Naive thymus-derived CD4-positive, alpha-beta T cell (primary cell): ENCODE data around the gene KLF11. TPM values are rescaled to one million over a fixed set of nuclear protein-coding genes. Genes with fewer than 3 reads are reported as not detected.

Experiments used
- ATAC-seq: fragments of 150-1000 bp; cut with Tn5 transposase; 2 replicates; pipeline ENCODE4 v1.10.0; 2021; ENCODE audit warnings: mild to moderate bottlenecking, moderate library complexity
- CTCF ChIA-PET: fragments of 350-600 bp; sonication (Branson Sonifier 250); formaldehyde crosslinking; loops from one replicate; lab custom pipeline; 2021; ENCODE audit warnings: antibody characterized with exemption; lab: Charles Lee
- POLR2A ChIA-PET: fragments of 350-600 bp; sonication (Branson Sonifier 250); formaldehyde crosslinking; loops from one replicate; lab custom pipeline; 2021; ENCODE audit warnings: antibody characterized with exemption, inconsistent platforms; lab: Charles Lee
- DNase-seq, 9 donors: peaks; one replicate each; pipeline versions ENCODE4 v3.0.0 to v3.0.0-alpha.2; 2020 to 2022; ENCODE audit warnings: mixed read lengths in 1 of 9
- H3K27ac ChIP-seq: one replicate; pipeline ENCODE4 v1.7.0; 2013; ENCODE audit warnings: mild to moderate bottlenecking, low read depth, low read length, moderate library complexity
- H3K27me3 ChIP-seq, 2 donors: one replicate each; pipeline ENCODE4 v1.7.0; 2013; ENCODE audit warnings: low read length in 2 of 2, mild to moderate bottlenecking in 2 of 2, moderate library complexity in 2 of 2; ENCODE audit not compliant: control insufficient read depth in 2 of 2, insufficient read depth in 2 of 2
- H3K36me3 ChIP-seq, 3 experiments: 1 replicate in 2 of 3; 2 replicates in 1 of 3; pipeline ENCODE4 v1.7.0; 2013; ENCODE audit warnings: low read length in 3 of 3, mild to moderate bottlenecking in 3 of 3, moderate library complexity in 1 of 3; ENCODE audit not compliant: insufficient read depth in 3 of 3, control insufficient read depth in 2 of 3
- H3K4me1 ChIP-seq, 2 donors: one replicate each; pipeline ENCODE4 v1.7.0; 2013; ENCODE audit warnings: low read length in 2 of 2, mild to moderate bottlenecking in 2 of 2, moderate library complexity in 1 of 2; ENCODE audit not compliant: control insufficient read depth in 2 of 2, insufficient read depth in 2 of 2
- H3K4me3 ChIP-seq: 2 replicates; pipeline ENCODE4 v1.7.0; 2013; ENCODE audit warnings: mild to moderate bottlenecking, low read length
- H3K9me3 ChIP-seq, 3 experiments: 1 replicate in 2 of 3; 2 replicates in 1 of 3; pipeline ENCODE4 v1.7.0; 2013; ENCODE audit warnings: low read length in 3 of 3; ENCODE audit not compliant: control insufficient read depth in 2 of 3
- H3K27ac Mint-ChIP-seq, 9 donors: one replicate each; pipeline ENCODE4 v1.8.0; 2020 to 2022; ENCODE audit warnings: mixed read lengths in 9 of 9, mild to moderate bottlenecking in 8 of 9, moderate library complexity in 5 of 9, inconsistent platforms in 2 of 9
- H3K27me3 Mint-ChIP-seq, 5 donors: one replicate each; pipeline ENCODE4 v1.8.0; 2021 to 2022; ENCODE audit warnings: mixed read lengths in 5 of 5, mild to moderate bottlenecking in 1 of 5
- H3K36me3 Mint-ChIP-seq, 5 donors: one replicate each; pipeline ENCODE4 v1.8.0; 2020 to 2022; ENCODE audit warnings: mixed read lengths in 5 of 5, mild to moderate bottlenecking in 3 of 5, inconsistent platforms in 1 of 5
- H3K4me1 Mint-ChIP-seq, 7 donors: one replicate each; pipeline ENCODE4 v1.8.0; 2020 to 2022; ENCODE audit warnings: mixed read lengths in 7 of 7, mild to moderate bottlenecking in 3 of 7, inconsistent platforms in 1 of 7
- H3K4me3 Mint-ChIP-seq, 10 donors: one replicate each; pipeline ENCODE4 v1.8.0; 2020 to 2022; ENCODE audit warnings: mild to moderate bottlenecking in 10 of 10, mixed read lengths in 10 of 10, moderate library complexity in 6 of 10, inconsistent platforms in 2 of 10
- H3K9me3 Mint-ChIP-seq, 11 donors: one replicate each; pipeline ENCODE4 v1.8.0; 2020 to 2022; ENCODE audit warnings: mixed read lengths in 11 of 11, mild to moderate bottlenecking in 4 of 11, inconsistent platforms in 1 of 11, moderate library complexity in 1 of 11
- intact Hi-C, 2 donors: fragments of 100-400 bp; cut with micrococcal nuclease; formaldehyde crosslinking; loops; one replicate each; pipeline ENCODE4 v1.15.1; 2023
- polyA plus RNA-seq, 2 donors: library from polyadenylated mRNA; unstranded; fragments of 300-500 nt; fragmentation: Illumina TruSeq; gene quantifications; one replicate each; pipeline ENCODE4 v1.2.3, GENCODE V29; 2021
- total RNA-seq, 6 experiments: library from RNA in 5 of 6; stranded (reverse) in 5 of 6; gene quantifications; 1 replicate in 5 of 6; 2 replicates in 1 of 6; pipeline ENCODE4 v1.2.3 and lab custom pipeline; 2021 to 2026

Gene KLF11
- total and polyA plus RNA-seq, 7 experiments from 2014 or later: 1.3 to 48.6 (median 4.8) TPM

DNA sequence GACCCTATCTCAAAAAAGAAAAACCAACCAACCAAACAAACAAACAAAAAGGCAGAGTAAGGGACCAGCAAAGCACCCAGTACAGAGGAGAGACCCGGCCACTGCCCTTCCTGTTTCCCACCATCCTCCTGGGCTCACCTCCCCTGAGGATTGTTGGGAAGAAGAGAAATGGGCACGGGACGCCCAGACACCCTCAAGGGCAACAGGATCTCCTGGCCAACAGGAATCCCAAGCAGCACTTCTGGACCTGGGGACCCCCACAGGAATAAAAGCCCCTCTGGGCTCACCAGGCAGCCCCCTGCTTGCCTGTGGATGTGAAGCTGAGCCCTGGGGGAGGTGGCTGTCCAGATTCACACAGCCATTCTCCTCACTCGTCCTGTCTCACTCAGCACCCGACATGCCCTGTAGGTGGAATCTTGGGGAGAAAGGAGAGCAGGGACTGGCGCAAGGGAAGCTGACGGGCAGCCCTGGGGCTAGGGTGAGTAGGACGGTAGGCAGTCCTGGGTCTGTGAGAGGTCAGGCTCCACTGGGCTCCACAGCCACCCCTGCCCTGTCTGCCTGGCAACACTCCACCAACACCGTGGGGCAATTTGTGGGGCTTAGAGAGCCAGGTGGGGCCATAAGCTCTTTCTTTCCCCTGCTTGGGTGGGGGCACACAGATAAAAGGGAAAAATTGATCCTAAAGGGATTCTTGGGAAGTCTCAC, 18.0 kb downstream of the KLF11 start:
- CTCF ChIA-PET: no interaction called here

GRCh38 chr2:10062931-10063365, 19.6 kb downstream of the KLF11 start:
- no peak overlapping the region for H3K27ac Mint-ChIP-seq
- H3K4me3 ChIP-seq: no peak overlapping the region
- no peaks in the 10 kb centered on the region for H3K27me3 ChIP-seq
- DNase-seq (no peak), ATAC-seq (no peak)
- POLR2A ChIA-PET: interaction anchor here (0.6 kb wide), 1 partner anchor 20 kb away, joined by 6 read pairs; no protein-coding TSS in a partner anchor
- H3K36me3 ChIP-seq: no peaks in the 10 kb centered on the region
- peaks cover 0 to 4% (median 0%) of the 10 kb centered on the region in 5 donors for H3K36me3 Mint-ChIP-seq
- CTCF ChIA-PET: no interaction called here
- no peaks in the 10 kb centered on the region for H3K9me3 ChIP-seq
- H3K4me1 ChIP-seq: no peaks in the 10 kb centered on the region
- no peak overlapping the region for H3K4me3 Mint-ChIP-seq
- H3K9me3 Mint-ChIP-seq: peaks cover 0 to 3% (median 3%) of the 10 kb centered on the region in 11 donors
- peaks cover 0 to 4% (median 0%) of the 10 kb centered on the region in 5 donors for H3K27me3 Mint-ChIP-seq
- no peak overlapping the region for H3K27ac ChIP-seq
- intact Hi-C loops: no loop called here
- peaks cover 0 to 5% (median 0%) of the 10 kb centered on the region in 7 donors for H3K4me1 Mint-ChIP-seq

More for the DNA sequence above, 18.0 kb downstream of the KLF11 start:
- no peak overlapping the region for H3K27ac ChIP-seq
- H3K27me3 ChIP-seq: no peaks in the 10 kb centered on the region
- no peaks in the 10 kb centered on the region for H3K9me3 Mint-ChIP-seq
- no peak overlapping the region for H3K27ac Mint-ChIP-seq
- intact Hi-C loops: no loop called here
- H3K36me3 Mint-ChIP-seq: no peaks in the 10 kb centered on the region
- ATAC-seq (no peak), DNase-seq (no peak)
- H3K36me3 ChIP-seq: no peaks in the 10 kb centered on the region
- H3K4me3 Mint-ChIP-seq: no peak overlapping the region
- H3K9me3 ChIP-seq: no peaks in the 10 kb centered on the region
- no peaks in the 10 kb centered on the region for H3K4me1 ChIP-seq
- H3K27me3 Mint-ChIP-seq: peaks cover 0 to 2% (median 0%) of the 10 kb centered on the region in 5 donors
- POLR2A ChIA-PET: no interaction called here
- H3K4me1 Mint-ChIP-seq: peaks cover 0 to 9% (median 5%) of the 10 kb centered on the region in 7 donors
- no peak overlapping the region for H3K4me3 ChIP-seq

GRCh38 chr2:10063566-10063965, 20.2 kb downstream of the KLF11 start:
- H3K27me3 Mint-ChIP-seq: peaks cover 0 to 4% (median 0%) of the 10 kb centered on the region in 5 donors
- H3K27ac ChIP-seq: no peak overlapping the region
- peaks cover 0 to 7% (median 3%) of the 10 kb centered on the region in 11 donors for H3K9me3 Mint-ChIP-seq
- H3K36me3 ChIP-seq: no peaks in the 10 kb centered on the region
- CTCF ChIA-PET: no interaction called here
- intact Hi-C loops: no loop called here
- DNase-seq (no peak), ATAC-seq (no peak)
- peaks cover 0 to 5% (median 0%) of the 10 kb centered on the region in 5 donors for H3K36me3 Mint-ChIP-seq
- H3K9me3 ChIP-seq: no peaks in the 10 kb centered on the region
- H3K4me1 ChIP-seq: no peaks in the 10 kb centered on the region
- H3K4me1 Mint-ChIP-seq: peaks cover 0 to 5% (median 0%) of the 10 kb centered on the region in 7 donors
- H3K27me3 ChIP-seq: no peaks in the 10 kb centered on the region
- no peak overlapping the region for H3K27ac Mint-ChIP-seq
- H3K4me3 Mint-ChIP-seq: no peak overlapping the region
- H3K4me3 ChIP-seq: no peak overlapping the region
- POLR2A ChIA-PET: interaction anchor here (0.6 kb wide), 1 partner anchor 19 kb away, joined by 6 read pairs; no protein-coding TSS in a partner anchor

DNA sequence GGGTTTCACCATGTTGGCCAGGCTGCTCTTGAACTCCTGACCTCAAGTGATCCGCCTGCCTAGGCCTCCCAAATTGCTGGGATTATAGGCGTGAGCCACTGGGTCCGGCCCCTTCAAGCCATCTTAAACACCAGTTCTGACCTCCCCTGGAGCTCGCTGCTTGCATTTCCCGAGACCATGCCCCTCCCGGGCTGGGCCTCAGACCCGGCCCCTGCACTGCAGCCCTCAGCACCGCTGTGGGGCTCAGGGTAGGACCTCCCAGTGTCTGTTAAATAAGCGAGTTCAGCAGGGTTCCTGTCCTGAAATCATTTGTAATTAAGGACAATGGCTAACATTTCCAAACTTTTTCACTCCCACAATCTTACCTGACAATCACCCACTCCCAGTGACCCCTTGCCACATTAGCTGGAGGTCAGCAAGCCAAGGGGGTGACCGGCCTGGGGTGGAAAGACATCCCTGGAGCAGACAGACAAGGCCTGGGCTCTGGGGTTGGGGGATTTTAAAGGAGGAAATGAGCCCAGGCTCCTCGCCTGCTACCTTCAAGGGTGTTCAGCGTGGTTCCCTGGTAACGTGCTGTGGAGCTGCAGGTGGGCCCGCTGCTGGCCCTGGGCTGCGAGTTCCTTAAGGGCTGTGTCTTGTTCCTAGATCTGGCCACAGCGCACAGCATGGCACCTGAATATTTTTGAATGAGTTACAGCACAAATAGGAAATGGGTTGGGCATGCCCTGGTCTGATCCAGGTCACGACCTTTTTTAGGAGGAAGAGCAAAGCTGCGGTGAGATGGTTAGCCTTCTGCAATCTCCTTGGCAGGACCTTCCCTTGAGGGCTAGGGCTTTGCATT, 21.8 kb downstream of the KLF11 start:
- Mint-ChIP-seq H3K27me3 (peaks cover 0 to 4% (median 0%) of the 10 kb centered on the region in 5 donors), H3K36me3 (peaks cover 0 to 5% (median 0%) of the 10 kb centered on the region in 5 donors)

DNA sequence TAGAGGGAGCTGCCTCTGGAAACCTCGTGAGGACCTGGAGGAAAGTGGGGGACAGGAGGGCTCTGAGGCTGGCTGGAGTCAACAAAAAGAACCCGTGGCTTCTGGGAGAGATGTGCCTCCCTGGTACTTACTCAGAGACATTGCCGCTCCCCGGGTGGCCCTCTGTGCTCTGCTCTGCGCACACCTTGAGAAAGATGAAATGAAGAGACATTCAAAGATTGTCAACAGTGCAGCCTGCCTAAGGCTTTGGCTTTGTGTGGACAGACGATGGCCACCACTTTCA, 22.4 kb downstream of the KLF11 start:
- peaks cover 0 to 5% (median 0%) of the 10 kb centered on the region in 5 donors for H3K36me3 Mint-ChIP-seq
- intact Hi-C loops: no loop called here
- peaks cover 0 to 5% (median 0%) of the 10 kb centered on the region in 7 donors for H3K4me1 Mint-ChIP-seq
- DNase-seq: no peak
- ChIA-PET CTCF (interaction anchor here (1.9 kb wide), 1 partner anchor 82 kb away, joined by 4 read pairs; no protein-coding TSS in a partner anchor), POLR2A (interaction anchor here (0.5 kb wide), 1 partner anchor 36 kb away, joined by 3 read pairs; no protein-coding TSS in a partner anchor)
- Histone ChIP-seq H3K27ac (no peak overlapping the region), H3K4me3 (no peak overlapping the region), H3K9me3 (no peaks in the 10 kb centered on the region), H3K36me3 (no peaks in the 10 kb centered on the region), H3K27me3 (no peaks in the 10 kb centered on the region), H3K4me1 (no peaks in the 10 kb centered on the region)
- peaks cover 0 to 4% (median 0%) of the 10 kb centered on the region in 5 donors for H3K27me3 Mint-ChIP-seq
- peaks cover 0 to 7% (median 3%) of the 10 kb centered on the region in 11 donors for H3K9me3 Mint-ChIP-seq
- no peak overlapping the region for H3K27ac Mint-ChIP-seq
- H3K4me3 Mint-ChIP-seq: no peak overlapping the region
- ATAC-seq: no peak

More for the DNA sequence above, 21.8 kb downstream of the KLF11 start:
- DNase-seq: no peak
- Histone ChIP-seq H3K9me3 (no peaks in the 10 kb centered on the region), H3K4me3 (no peak overlapping the region), H3K4me1 (no peaks in the 10 kb centered on the region), H3K27me3 (no peaks in the 10 kb centered on the region), H3K36me3 (no peaks in the 10 kb centered on the region), H3K27ac (no peak overlapping the region)
- intact Hi-C loops: no loop called here
- Mint-ChIP-seq H3K27ac (no peak overlapping the region), H3K9me3 (peaks cover 0 to 7% (median 3%) of the 10 kb centered on the region in 11 donors), H3K4me1 (peaks cover 0 to 5% (median 0%) of the 10 kb centered on the region in 7 donors), H3K4me3 (peak overlapping the region in 1 of 10 donors; percentile 28)
- ChIA-PET CTCF (interaction anchor here (1.4 to 1.9 kb wide), 2 partner anchors 8 to 81 kb away, joined by 3 to 4 read pairs; no protein-coding TSS in a partner anchor), POLR2A (interaction anchor here (0.5 kb wide), 1 partner anchor 35 kb away, joined by 3 read pairs; no protein-coding TSS in a partner anchor)
- peak; percentile 45 for ATAC-seq

- ChIA-PET CTCF (interaction anchor here (1.0 kb wide), 1 partner anchor 368 kb away, joined by 3 read pairs; no protein-coding TSS in a partner anchor), POLR2A (no interaction called here)
- intact Hi-C loops: no loop called here
- no peak overlapping the region for H3K4me3 Mint-ChIP-seq
- H3K9me3 Mint-ChIP-seq: peaks cover 0 to 7% (median 3%) of the 10 kb centered on the region in 11 donors
- no peaks in the 10 kb centered on the region for H3K4me1 ChIP-seq
- H3K36me3 Mint-ChIP-seq: peaks cover 0 to 5% (median 0%) of the 10 kb centered on the region in 5 donors
- ATAC-seq (no peak), DNase-seq (no peak)
- peaks cover 0 to 5% (median under 1%) of the 10 kb centered on the region in 7 donors for H3K4me1 Mint-ChIP-seq
- peaks cover 0 to 4% (median under 1%) of the 10 kb centered on the region in 5 donors for H3K27me3 Mint-ChIP-seq
- no peaks in the 10 kb centered on the region for H3K36me3 ChIP-seq
- no peaks in the 10 kb centered on the region for H3K9me3 ChIP-seq
- H3K27ac Mint-ChIP-seq: no peak overlapping the region
- no peak overlapping the region for H3K4me3 ChIP-seq
- no peak overlapping the region for H3K27ac ChIP-seq
- H3K27me3 ChIP-seq: no peaks in the 10 kb centered on the region
Observed at GRCh38 chr2:10067330-10067729, 24.0 kb downstream of the KLF11 start.
